ENCODE results near the gene ANTXR2.

Gene ANTXR2

DNA sequence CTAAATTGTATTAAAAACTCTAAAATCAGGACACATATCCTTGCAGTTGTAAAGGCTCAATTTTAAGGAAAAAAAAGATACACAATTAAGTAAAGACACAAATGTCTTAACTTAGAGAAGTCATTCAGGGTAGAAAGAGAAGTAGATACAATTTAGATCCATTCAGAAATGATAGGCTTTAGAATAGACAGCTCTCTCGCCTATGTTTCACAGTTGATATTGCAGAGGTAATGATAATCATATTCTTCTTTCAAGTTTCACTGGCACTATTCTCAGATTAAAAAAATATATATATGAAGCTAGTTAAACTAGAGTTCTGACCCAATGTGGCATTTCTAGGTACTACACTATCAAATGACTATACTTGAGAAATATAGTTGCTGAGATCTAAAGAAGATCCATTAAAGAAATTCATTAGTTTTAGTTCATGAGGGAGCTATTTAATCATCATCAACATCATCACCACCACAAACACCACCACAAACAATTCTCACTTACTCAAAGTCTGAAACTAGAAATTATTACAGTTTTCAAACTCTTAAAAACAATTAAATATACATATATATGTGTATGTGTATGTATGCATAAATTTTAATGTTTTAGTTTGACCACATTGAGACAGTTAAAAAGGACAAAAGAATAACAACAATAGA lies 93.1 kb downstream of the ANTXR2 start:
- DNase-seq: no peak

DNA sequence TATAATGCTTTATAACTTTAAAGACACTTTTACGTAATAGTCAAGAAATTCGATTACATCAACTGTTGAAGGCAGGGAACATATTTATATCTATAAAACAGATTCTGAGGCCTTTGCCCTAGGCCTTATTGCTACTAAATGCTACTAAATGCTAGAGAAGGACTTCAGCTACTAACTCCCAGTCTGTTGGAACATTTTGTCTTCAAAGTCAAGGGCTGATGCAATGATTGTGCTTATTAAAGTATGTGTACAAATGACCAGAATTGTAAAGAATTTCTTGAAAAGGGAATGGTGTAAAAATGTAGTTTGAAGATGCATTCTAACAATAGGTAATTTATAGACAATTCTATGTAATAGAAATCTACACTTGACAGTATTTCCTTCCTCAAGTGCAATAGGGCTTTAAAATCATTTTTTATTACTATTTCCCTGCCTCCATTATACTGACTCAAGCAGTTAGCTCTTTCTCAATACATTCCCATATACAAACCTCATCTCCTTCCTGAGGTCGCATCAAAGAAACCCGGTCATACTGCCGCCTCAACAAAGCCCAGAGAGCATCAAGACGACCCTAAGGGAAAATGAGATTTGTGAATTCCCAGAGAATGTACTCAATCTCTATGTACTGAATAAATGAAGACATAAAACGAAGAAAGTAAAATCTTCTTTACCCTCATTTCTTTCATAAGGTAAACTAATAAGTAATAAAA lies 95.7 kb downstream of the ANTXR2 start:
- DNase-seq: no peak

DNA sequence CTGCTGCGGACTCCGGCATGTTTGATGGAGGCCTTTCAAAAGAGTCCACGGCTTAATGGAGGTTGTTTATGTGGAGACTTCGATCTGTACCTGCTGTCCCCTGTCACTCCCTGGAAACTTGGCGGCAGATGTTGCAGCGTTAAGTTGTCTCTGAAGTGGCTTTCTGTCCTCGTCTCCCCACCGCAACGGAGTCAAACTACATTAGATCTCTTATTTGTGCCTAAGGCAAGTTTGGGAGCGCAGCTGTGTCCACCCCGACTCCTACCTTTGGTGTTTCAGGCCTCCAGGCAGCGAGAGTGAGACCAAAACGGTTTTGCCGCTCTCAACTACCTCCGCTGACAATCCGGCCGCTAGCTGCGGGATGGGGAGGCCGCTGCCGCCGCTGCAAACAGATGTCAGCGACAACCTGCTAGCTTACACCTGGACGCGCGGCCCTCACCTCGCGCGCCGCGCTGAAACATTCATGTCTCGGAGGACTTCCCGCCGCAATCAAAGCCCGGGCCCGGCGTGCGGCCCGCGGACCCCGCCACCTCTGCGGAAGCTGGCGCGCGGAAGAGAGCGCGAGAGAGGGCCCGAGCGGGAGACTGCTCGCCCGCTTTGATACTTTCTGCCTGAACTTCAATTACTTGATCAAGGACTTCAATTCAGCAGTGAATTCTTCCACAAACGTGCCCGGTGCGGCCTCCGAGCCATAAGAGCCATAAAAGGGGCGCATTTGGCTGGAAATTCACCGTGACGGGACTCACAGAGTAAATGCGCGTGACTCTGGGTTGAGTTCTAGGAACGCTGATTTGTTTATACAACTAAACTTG lies 108.4 kb downstream of the ANTXR2 start:
- DNase-seq: no peak

DNA sequence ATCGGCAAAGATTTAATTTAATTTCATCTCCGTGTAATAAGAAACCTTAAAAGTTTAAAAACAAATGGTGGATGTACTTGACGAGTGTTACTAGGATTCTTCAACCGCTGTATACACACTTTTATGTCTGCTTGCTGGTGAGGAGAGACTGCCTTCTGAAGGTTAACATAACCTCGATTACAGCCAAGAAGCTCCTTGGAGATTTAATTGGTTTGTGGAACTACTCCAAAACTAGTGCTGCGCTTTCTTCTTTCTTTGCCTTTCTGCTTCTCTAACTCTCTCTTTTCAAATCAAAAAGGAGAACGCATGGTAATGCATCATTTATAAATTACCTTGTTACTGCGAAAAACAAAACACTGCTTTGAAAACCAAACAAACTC lies 109.0 kb downstream of the ANTXR2 start:
- no peak for DNase-seq

DNA sequence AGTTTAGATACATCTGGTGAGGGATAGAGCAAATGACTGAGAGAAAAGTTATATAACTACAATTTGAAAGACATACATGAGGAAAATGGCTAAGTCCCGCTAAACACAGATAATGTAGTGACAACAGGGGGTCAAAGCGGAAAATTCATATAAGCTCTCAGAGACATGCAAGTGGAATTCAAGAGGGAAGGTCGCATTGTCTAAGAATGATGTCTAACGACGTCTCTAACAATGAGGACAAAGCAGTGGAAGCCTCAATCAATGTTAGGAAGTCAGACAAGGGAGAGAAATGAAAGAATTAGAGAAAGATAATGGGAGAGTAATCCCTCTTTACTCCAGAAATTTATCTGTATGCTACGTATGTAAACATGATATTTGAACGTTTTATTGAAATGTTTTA lies 113.4 kb downstream of the ANTXR2 start:
- DNase-seq: no peak

DNA sequence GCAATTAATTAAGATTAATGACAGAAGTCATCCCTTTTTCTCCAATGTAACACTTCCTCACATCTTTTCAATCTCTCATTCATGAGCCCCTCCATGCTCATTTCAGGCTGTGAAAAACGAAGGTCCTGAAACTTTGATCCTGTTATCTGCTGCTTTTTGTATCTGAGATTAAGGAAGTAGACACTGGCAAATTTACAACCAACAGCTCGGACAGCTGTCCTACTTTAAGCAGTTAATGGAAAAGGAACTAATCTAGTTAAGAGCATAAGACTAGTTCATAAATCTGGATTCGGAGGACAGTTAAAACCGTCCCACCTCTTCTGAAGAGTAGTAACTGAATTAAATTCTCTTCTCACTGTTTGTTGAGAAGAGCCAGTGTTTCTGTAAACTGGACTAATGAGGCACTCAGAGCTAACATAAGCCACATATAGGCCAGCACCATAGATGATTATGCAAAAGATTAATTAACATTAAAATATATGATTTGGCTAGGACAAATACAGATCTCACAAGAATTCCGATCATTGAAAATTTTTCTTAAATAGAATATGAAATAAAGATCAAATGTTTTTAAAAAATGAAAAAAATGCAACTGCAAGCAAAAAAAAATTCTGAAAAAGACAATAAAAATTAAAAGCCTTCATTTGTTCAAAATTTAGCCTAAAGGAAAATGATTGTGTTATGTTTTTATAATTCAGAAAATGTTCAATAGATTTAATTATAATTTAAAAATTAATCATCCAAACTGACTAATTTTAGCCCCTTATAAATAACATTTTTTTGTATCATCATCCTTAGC lies 114.4 kb downstream of the ANTXR2 start:
- DNase-seq: no peak

DNA sequence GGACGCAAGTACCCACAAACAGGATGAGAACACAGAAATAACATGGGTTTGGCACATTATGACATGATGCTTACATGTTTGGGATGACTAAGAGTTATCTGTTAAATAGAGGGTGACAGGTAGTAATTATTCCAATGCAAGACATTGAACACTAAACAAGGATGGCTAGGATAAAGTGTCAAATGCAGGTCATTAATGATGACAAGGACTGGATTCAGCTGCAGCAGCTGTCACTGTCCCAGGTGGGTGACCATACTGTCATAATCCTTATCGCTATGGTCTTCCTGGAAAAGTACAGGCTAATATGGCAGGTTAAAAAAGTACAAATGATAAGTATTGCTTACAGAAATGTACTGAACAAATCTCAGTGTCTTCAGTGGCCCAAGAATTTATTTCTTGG lies 123.9 kb downstream of the ANTXR2 start:
- DNase-seq: no peak

- no peak for DNase-seq
Measured at GRCh38 chr4:79948739-79949138, 124.3 kb downstream of the ANTXR2 start.

DNA sequence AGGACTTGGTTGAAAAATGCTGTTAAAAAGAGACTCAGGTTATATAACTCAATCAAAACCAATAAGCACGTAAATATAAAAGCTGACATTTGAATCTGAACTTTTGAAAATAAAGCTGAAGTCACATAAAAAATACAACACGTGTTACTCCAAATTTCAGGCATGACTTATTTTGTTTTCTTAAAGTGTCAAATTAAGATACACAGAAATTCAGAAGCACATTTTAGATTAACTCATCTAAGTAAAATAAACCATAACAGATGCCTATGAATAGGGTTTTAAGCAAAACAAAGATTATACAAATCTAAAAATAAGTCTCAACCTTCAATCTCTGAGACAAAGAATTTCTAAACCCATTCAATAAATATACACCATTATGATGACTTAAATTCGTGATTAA lies 124.8 kb downstream of the ANTXR2 start:
- DNase-seq: no peak

DNA sequence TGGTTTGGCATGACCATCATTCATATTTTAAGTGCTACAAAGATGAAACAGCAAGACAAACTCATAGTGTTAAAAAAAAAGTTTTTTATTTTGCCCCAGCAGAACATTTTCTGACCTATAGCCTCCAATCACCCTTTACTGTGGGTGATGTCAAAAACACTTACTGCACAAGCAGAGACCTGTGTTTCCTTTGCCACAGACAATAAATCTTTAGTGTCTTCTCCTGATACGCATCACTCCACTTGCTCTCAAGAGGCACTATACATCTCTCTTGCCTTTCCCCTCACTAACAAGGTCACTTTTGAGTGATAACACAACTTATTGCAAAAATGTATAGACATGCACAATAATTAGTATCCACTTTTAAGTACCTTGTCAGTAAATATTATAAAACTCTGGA lies 125.6 kb downstream of the ANTXR2 start:
- no peak for DNase-seq

DNA sequence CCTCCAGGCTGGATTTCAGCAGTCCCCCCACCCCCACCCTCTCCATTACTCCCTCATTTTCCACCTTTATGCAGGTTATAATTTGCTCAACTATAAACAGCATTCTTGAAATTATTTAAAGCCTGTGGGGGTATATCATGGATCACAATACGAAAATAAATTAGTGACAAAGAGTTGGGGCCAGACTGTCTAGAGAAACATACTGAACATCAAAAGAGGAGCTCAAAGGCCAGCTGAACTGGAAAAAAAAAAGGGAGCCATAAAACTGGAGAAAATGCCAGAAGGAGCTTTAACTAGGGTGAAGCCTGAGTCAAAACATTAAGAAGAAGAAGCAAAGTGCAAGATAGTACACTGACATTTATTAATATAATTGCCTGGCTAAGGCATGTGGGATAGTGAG lies 137.8 kb downstream of the ANTXR2 start:
- no peak for DNase-seq

DNA sequence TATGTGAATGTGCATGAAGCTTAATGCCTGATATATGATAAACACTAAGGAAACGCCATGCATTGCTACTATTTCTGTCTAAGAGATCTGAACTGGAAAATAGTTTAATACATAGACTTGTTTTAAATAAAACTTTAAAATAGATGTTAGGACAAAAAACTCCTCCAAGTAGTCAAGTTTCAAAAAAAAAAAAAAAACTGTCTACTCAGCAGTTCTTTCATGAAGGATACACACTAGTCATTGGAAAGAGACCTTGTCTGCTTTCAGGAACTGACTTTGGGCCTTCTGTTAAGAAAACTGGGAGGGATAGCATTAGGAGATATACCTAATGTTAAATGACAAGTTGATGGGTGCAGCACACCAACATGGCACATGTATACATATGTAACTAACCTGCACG lies 138.4 kb downstream of the ANTXR2 start:
- DNase-seq: no peak

DNA sequence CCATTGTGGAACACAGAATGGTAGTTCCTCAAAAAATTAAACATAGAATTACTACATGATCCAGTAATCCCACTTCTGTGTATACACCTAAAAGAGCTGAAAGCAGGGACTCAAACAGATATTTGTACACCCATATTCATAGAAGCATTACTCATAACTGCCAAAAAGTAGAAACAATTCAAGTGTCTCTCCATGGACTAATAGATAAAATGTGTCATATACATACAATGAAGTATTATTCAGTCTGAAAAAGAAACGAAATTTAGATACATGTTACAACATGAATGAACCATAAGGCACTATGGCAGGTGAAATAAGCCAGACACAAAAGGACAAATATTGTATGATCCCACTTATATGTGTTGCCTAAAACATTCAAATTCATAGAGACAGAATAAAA lies 145.1 kb downstream of the ANTXR2 start:
- no peak for DNase-seq

- no peak for DNase-seq
Measured at GRCh38 chr4:79923281-79923680, 149.7 kb downstream of the ANTXR2 start.

- DNase-seq: no peak
Measured at GRCh38 chr4:79922011-79922410, 151.0 kb downstream of the ANTXR2 start.

- DNase-seq: no peak
Measured at GRCh38 chr4:79920163-79920853, 152.7 kb downstream of the ANTXR2 start.

DNA sequence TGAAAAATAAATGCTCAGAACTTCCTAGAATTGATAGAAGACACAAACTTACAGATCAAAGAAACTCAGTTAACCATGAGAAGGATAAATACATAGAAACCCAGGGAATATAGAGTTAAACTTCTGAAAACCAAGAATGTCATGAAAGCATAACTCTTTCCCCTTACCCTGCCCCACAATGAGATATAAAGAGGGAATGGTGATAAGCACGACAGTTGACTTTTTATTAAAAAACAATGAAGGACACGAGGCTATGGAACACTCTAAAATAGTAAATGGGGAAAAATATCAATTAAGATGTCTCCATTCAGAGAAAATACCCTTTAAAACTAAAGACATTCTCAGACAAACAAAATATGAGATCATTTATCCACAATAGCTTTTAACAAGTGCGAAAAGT lies 154.7 kb downstream of the ANTXR2 start:
- DNase-seq: no peak

DNA sequence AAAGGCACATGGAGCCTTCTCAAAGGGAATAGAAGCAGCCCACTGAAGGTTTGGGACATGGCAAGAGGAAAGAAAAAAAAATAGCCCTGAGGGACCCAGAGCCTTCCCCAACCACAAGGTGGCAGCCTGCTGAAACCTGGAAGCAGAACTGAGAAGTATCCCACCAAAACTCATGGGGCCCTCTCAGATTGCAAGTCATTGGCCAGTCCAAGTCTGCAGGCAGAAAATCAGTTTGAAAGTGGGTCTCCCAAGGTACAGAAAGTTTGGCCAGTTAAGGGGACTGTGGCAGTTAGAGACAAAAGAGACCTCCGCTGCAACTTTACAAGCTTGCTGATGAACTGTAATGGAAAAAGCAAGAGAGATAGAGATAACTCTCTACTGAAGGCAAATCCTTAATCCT lies 155.8 kb downstream of the ANTXR2 start:
- DNase-seq: peak; percentile 48

GRCh38 chr4:79915246-79915645 lies 157.8 kb downstream of the ANTXR2 start:
- no peak for DNase-seq

GRCh38 chr4:79913581-79913980 lies 159.4 kb downstream of the ANTXR2 start:
- DNase-seq: no peak

DNA sequence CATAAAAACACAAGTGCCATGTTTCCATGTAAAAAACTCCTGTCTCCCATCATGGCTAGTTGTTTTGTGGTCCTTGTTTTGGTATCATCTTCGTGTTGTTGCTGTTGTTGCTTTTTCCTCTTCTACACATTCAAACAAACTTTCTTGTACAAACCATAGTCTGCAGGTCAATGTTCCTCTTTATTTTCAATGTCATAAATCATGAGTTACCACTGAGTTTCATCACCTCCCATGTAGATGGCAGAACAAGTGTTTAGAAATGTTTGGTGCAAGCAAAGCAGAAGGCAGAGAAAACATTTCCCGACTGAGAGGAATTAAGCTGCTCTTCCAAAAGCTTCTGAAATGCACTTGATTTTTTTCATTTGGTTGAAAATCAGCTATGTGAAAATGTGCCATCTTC lies 166.0 kb downstream of the ANTXR2 start:
- DNase-seq: no peak

DNA sequence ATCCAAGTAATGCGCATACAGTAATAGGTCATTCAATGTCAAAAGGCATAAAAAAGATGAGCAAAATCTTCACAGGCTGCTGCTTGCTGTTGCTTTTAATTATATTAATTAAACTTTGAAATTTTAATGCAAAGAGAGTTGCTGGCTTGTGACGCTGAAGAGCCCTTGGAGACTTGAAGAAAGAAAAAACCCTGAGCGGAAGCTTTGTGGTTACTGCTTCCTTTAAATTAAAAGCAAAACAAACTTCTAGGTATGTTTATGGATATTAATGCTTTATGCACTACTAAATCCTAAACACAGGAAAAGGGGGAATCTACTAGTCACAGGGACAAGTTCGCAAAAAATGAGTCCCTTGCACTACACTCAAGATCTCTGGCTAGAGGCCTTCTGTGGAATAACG lies 166.7 kb downstream of the ANTXR2 start:
- DNase-seq: no peak

DNA sequence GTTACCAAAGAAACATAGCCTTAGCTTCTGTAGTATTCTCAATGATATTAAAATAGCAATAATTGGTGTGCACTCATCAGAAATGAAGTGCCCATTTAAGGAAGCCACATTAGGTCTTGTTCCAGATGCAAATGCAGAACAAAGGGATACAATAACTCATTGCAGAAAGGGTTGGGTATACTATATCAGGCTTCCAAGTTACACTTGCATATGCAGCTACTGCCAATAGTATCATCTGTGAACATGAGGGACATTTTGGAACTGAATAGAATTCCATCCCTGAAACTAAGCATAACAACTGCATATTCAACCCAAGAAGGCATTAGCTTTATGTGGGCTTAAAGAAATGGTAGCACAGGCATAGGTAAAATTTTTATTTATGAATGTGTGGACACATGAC lies 167.8 kb downstream of the ANTXR2 start:
- no peak for DNase-seq
